Measurements from ENCODE around the gene NGDN.

DNA sequence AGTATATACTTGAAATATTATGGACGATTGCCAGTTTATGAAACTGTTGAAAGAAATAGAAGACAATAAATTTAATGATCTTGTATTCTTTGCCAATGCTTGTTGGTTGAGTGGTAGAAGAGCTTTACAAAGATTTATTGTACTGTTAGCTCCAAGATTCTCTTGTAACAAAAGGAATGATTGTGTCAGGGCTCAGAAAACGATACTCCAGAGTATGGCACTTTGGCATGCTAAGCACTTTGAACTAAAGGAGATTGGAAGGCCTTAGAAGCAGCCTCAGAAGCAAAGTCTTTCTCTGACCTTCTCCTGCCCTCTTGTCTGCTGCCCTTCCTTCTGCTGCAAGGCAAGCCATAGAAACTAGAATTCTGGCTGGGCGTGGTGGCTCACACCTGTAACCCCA, 4.2 kb upstream of the NGDN start:
- TF ChIP-seq, protein P1, sequence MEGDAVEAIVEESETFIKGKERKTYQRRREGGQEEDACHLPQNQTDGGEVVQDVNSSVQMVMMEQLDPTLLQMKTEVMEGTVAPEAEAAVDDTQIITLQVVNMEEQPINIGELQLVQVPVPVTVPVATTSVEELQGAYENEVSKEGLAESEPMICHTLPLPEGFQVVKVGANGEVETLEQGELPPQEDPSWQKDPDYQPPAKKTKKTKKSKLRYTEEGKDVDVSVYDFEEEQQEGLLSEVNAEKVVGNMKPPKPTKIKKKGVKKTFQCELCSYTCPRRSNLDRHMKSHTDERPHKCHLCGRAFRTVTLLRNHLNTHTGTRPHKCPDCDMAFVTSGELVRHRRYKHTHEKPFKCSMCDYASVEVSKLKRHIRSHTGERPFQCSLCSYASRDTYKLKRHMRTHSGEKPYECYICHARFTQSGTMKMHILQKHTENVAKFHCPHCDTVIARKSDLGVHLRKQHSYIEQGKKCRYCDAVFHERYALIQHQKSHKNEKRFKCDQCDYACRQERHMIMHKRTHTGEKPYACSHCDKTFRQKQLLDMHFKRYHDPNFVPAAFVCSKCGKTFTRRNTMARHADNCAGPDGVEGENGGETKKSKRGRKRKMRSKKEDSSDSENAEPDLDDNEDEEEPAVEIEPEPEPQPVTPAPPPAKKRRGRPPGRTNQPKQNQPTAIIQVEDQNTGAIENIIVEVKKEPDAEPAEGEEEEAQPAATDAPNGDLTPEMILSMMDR (IDR thresholded peaks at IDR 0.05), result no peak
- no peak for TF ChIP-seq POLR2A (IDR thresholded peaks at IDR 0.05)
- no peak for TF ChIP-seq POLR2AphosphoS5 (IDR thresholded peaks at IDR 0.05; ENCODE audit: insufficient read depth in 1 of 2, low read depth in 1 of 2)
